Sigmoid colon (tissue), 4 donors: ENCODE data around the gene MACROD2.

Experiments
- EP300 ChIP-seq, 4 donors: sonication (generic); formaldehyde crosslinking; IDR thresholded peaks; one replicate each; pipeline ENCODE4 v1.6.1; 2017; ENCODE audit warnings: antibody characterized with exemption in 4 of 4
- POLR2AphosphoS5 ChIP-seq, 4 donors: sonication (generic); formaldehyde crosslinking; IDR thresholded peaks; one replicate each; pipeline ENCODE4 v1.6.1; 2017; ENCODE audit warnings: antibody characterized with exemption in 4 of 4
- TF ChIP-seq, protein P1 (sequence below), 4 experiments: fragments of 450-650 bp in 3 of 4; fragments of 200-600 bp in 1 of 4; IDR thresholded peaks; one replicate each; pipeline ENCODE4 v1.5.1; 2016 to 2019; ENCODE audit warnings: antibody characterized with exemption in 4 of 4, mild to moderate bottlenecking in 3 of 4, moderate library complexity in 2 of 4

DNA sequence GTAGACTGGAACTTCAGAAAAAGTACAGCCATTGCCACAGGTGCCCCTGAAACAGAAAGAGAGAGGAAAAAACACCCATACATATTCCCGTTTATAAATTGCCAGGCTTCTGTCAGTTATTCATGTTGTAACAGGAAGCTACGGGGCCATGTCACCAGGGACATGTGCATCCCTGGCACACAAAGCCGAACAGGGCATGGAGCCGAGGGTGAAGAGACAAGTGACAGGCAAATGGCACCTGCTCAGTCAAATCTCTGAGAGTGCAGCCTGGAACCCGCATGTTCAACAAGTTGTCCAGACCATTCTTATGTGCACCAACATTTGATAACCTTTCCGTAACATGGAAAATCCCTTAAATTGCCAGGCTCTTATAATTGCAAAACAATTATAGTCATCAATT lies 1837.2 kb downstream of the MACROD2 start:
- TF ChIP-seq, protein P1, sequence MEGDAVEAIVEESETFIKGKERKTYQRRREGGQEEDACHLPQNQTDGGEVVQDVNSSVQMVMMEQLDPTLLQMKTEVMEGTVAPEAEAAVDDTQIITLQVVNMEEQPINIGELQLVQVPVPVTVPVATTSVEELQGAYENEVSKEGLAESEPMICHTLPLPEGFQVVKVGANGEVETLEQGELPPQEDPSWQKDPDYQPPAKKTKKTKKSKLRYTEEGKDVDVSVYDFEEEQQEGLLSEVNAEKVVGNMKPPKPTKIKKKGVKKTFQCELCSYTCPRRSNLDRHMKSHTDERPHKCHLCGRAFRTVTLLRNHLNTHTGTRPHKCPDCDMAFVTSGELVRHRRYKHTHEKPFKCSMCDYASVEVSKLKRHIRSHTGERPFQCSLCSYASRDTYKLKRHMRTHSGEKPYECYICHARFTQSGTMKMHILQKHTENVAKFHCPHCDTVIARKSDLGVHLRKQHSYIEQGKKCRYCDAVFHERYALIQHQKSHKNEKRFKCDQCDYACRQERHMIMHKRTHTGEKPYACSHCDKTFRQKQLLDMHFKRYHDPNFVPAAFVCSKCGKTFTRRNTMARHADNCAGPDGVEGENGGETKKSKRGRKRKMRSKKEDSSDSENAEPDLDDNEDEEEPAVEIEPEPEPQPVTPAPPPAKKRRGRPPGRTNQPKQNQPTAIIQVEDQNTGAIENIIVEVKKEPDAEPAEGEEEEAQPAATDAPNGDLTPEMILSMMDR (IDR thresholded peaks at IDR 0.05): no peak
- TF ChIP-seq POLR2AphosphoS5 (IDR thresholded peaks at IDR 0.05) (no peak), EP300 (IDR thresholded peaks at IDR 0.05) (no peak)
